Bronchial epithelial cell (primary cell): ENCODE results near the gene FBXL7. TPM values are rescaled to one million over a fixed set of nuclear protein-coding genes. Genes with fewer than 3 reads are reported as not detected.

Experiments used
- DNase-seq: peaks from one replicate; pipeline ENCODE4 v3.0.0-alpha.2; 2010; ENCODE audit warnings: low read depth
- FAIRE-seq: peaks from 2 replicates; lab custom pipeline; 2011; peaks lifted over from hg19 to GRCh38; lab: Jason Lieb, UNC
- H3K27me3 ChIP-seq: 2 replicates; pipeline ENCODE4 v1.5.1; 2011; ENCODE audit warnings: low read length; ENCODE audit not compliant: control insufficient read depth, insufficient read depth
- H3K36me3 ChIP-seq: 2 replicates; pipeline ENCODE4 v1.5.1; 2011; ENCODE audit warnings: low read length; ENCODE audit not compliant: control insufficient read depth, insufficient read depth
- H3K4me3 ChIP-seq: 2 replicates; pipeline ENCODE4 v1.5.1; 2011; ENCODE audit warnings: mild to moderate bottlenecking, low read depth, low read length, control low read depth
- CTCF ChIP-seq: IDR thresholded peaks from 2 replicates; pipeline ENCODE4 v1.5.1; 2011; ENCODE audit warnings: mild to moderate bottlenecking, moderate library complexity, low read length, control low read depth, inconsistent platforms; ENCODE audit not compliant: insufficient read depth, severe bottlenecking
- total RNA-seq: library from RNA; depleted of rRNA; stranded (reverse); fragments of >200 nt; gene quantifications from 2 replicates; pipeline ENCODE4 v1.2.1, GENCODE V29; 2014

Gene FBXL7
- total RNA-seq, 1 donor from 2014 or later = 0.26 TPM

- Histone ChIP-seq H3K36me3 (no peaks in the 10 kb centered on the region), H3K4me3 (no peak overlapping the region), H3K27me3 (no peaks in the 10 kb centered on the region)
- DNase-seq (no peak), FAIRE-seq (no peak)
- no peak for TF ChIP-seq CTCF
Measured at GRCh38 chr5:15585841-15586591, 86.0 kb downstream of the FBXL7 start.

- no peak overlapping the region for H3K4me3 ChIP-seq
- H3K36me3 ChIP-seq = no peaks in the 10 kb centered on the region
- no peak for TF ChIP-seq CTCF
- no peak for FAIRE-seq
- no peaks in the 10 kb centered on the region for H3K27me3 ChIP-seq
- no peak for DNase-seq
Measured at GRCh38 chr5:15587916-15588315, 87.9 kb downstream of the FBXL7 start.

- H3K27me3 ChIP-seq = no peaks in the 10 kb centered on the region
- no peak for FAIRE-seq
Measured at GRCh38 chr5:15592728-15593127, 92.7 kb downstream of the FBXL7 start.

GRCh38 chr5:15594977-15595568, 95.1 kb downstream of the FBXL7 start:
- Histone ChIP-seq H3K27me3 (no peaks in the 10 kb centered on the region), H3K4me3 (no peak overlapping the region), H3K36me3 (no peaks in the 10 kb centered on the region)
- no peak for DNase-seq
- FAIRE-seq = no peak
- TF ChIP-seq CTCF = no peak

More at GRCh38 chr5:15592728-15593127, 92.7 kb downstream of the FBXL7 start:
- DNase-seq = peak; percentile 31
- Histone ChIP-seq H3K4me3 (no peak overlapping the region), H3K36me3 (no peaks in the 10 kb centered on the region)
- TF ChIP-seq CTCF = no peak

- DNase-seq = no peak
- TF ChIP-seq CTCF = no peak
- H3K4me3 ChIP-seq = no peak overlapping the region
- no peak for FAIRE-seq
- no peaks in the 10 kb centered on the region for H3K27me3 ChIP-seq
- no peaks in the 10 kb centered on the region for H3K36me3 ChIP-seq
Measured at GRCh38 chr5:15595929-15596328, 95.9 kb downstream of the FBXL7 start.
